H9 (cell line): Measurements from ENCODE around the gene DIPK1C. TPM values are rescaled to one million over a fixed set of nuclear protein-coding genes. Genes with fewer than 3 reads are reported as not detected.

Experiments used
- DNase-seq: peaks from one replicate; pipeline ENCODE4 v3.0.0-alpha.2; 2017
- H2AFZ ChIP-seq: one replicate; pipeline ENCODE4 v1.6.1; 2013; ENCODE audit warnings: mild to moderate bottlenecking, low read length, control low read depth, moderate library complexity
- H2AK5ac ChIP-seq: 2 replicates; pipeline ENCODE4 v1.6.1; 2013; ENCODE audit warnings: low read length, control low read depth, mixed read lengths; ENCODE audit not compliant: insufficient read length
- H2BK120ac ChIP-seq: one replicate; pipeline ENCODE4 v1.6.1; 2013; ENCODE audit warnings: low read depth, mild to moderate bottlenecking, low read length, control low read depth, inconsistent platforms; ENCODE audit not compliant: poor library complexity, severe bottlenecking
- H2BK12ac ChIP-seq: 2 replicates; pipeline ENCODE4 v1.6.1; 2013; ENCODE audit warnings: low read length, control low read depth, mixed read lengths, low read depth; ENCODE audit not compliant: insufficient read length
- H2BK15ac ChIP-seq: 2 replicates; pipeline ENCODE4 v1.6.1; 2013; ENCODE audit warnings: low read depth, low read length, control low read depth
- H2BK20ac ChIP-seq: one replicate; pipeline ENCODE4 v1.6.1; 2013; ENCODE audit warnings: low read depth, mild to moderate bottlenecking, low read length, control low read depth, inconsistent platforms; ENCODE audit not compliant: poor library complexity, severe bottlenecking
- H2BK5ac ChIP-seq: 2 replicates; pipeline ENCODE4 v1.6.1; 2013; ENCODE audit warnings: low read length, control low read depth, mixed read lengths; ENCODE audit not compliant: insufficient read length
- H3K14ac ChIP-seq: 2 replicates; pipeline ENCODE4 v1.6.1; 2013; ENCODE audit warnings: low read length, control low read depth; ENCODE audit not compliant: insufficient read depth
- H3K18ac ChIP-seq: 2 replicates; pipeline ENCODE4 v1.6.1; 2013; ENCODE audit warnings: low read depth, mild to moderate bottlenecking, mixed read lengths, low read length, control low read depth; ENCODE audit not compliant: insufficient read length
- H3K23ac ChIP-seq: 2 replicates; pipeline ENCODE4 v1.6.1; 2013; ENCODE audit warnings: low read length, control low read depth, mixed read lengths, low read depth; ENCODE audit not compliant: insufficient read length
- H3K23me2 ChIP-seq: 2 replicates; pipeline ENCODE4 v1.6.1; 2013; ENCODE audit warnings: low read depth, mild to moderate bottlenecking, mixed read lengths, low read length, control low read depth; ENCODE audit not compliant: insufficient read length, poor library complexity, severe bottlenecking
- H3K27ac ChIP-seq: 2 replicates; pipeline ENCODE4 v1.5.1; 2013; ENCODE audit warnings: low read length, control low read depth, mixed read lengths, low read depth; ENCODE audit not compliant: insufficient read length
- H3K27me3 ChIP-seq: 2 replicates; pipeline ENCODE4 v1.6.1; 2013; ENCODE audit warnings: low read length, control low read depth, inconsistent platforms; ENCODE audit not compliant: insufficient read depth
- H3K4ac ChIP-seq: 2 replicates; pipeline ENCODE4 v1.6.1; 2013; ENCODE audit warnings: low read depth, mild to moderate bottlenecking, control low read depth, inconsistent platforms, low read length, moderate library complexity
- H3K4me1 ChIP-seq: 2 replicates; pipeline ENCODE4 v1.6.1; 2013; ENCODE audit warnings: low read length, control low read depth, inconsistent platforms; ENCODE audit not compliant: insufficient read depth
- H3K4me2 ChIP-seq: 2 replicates; pipeline ENCODE4 v1.6.1; 2013; ENCODE audit warnings: low read length, control low read depth, mixed read lengths; ENCODE audit not compliant: insufficient read length, insufficient read depth
- H3K56ac ChIP-seq: 2 replicates; pipeline ENCODE4 v1.6.1; 2013; ENCODE audit warnings: low read depth, mild to moderate bottlenecking, mixed read lengths, low read length, control low read depth; ENCODE audit not compliant: insufficient read length
- H3K79me1 ChIP-seq: 2 replicates; pipeline ENCODE4 v1.6.1; 2013; ENCODE audit warnings: low read depth, mild to moderate bottlenecking, moderate library complexity, low read length, control low read depth, inconsistent platforms; ENCODE audit not compliant: insufficient read depth, poor library complexity, severe bottlenecking
- H3K79me2 ChIP-seq: 2 replicates; pipeline ENCODE4 v1.6.1; 2013; ENCODE audit warnings: low read length, control low read depth, inconsistent platforms; ENCODE audit not compliant: insufficient read depth
- H3K9ac ChIP-seq: 2 replicates; pipeline ENCODE4 v1.6.1; 2013; ENCODE audit warnings: low read length, control low read depth, mixed read lengths; ENCODE audit not compliant: insufficient read length; ENCODE audit errors: extremely low read depth
- H3K9me3 ChIP-seq: one replicate; pipeline ENCODE4 v1.6.1; 2013; ENCODE audit warnings: low read depth, low read length, inconsistent platforms; ENCODE audit not compliant: control insufficient read depth
- H3T11ph ChIP-seq: one replicate; pipeline ENCODE4 v1.6.1; 2013; ENCODE audit warnings: mild to moderate bottlenecking, low read length, control low read depth, inconsistent platforms
- H4K20me1 ChIP-seq: one replicate; pipeline ENCODE4 v1.6.1; 2013; ENCODE audit not compliant: control insufficient read depth, insufficient read length, insufficient read depth
- H4K5ac ChIP-seq: 2 replicates; pipeline ENCODE4 v1.6.1; 2013; ENCODE audit warnings: low read depth, mild to moderate bottlenecking, mixed read lengths, low read length, control low read depth; ENCODE audit not compliant: insufficient read length
- H4K8ac ChIP-seq: replicated peaks from 2 replicates; pipeline ENCODE4 v1.6.1; 2013; ENCODE audit warnings: low read length, control low read depth, mixed read lengths, low read depth; ENCODE audit not compliant: insufficient read length
- H4K91ac ChIP-seq: 2 replicates; pipeline ENCODE4 v1.6.1; 2013; ENCODE audit warnings: low read depth, mild to moderate bottlenecking, moderate library complexity, mixed read lengths, low read length, control low read depth; ENCODE audit not compliant: insufficient read length
- H3K27ac Mint-ChIP-seq, 3 experiments: 2 replicates in 2 of 3; 3 replicates in 1 of 3; pipeline ENCODE4 v1.8.0; 2020 to 2021; ENCODE audit warnings: mixed read lengths in 3 of 3, mild to moderate bottlenecking in 1 of 3, moderate library complexity in 1 of 3
- H3K27me3 Mint-ChIP-seq: 2 replicates; pipeline ENCODE4 v1.8.0; 2021; ENCODE audit warnings: low read depth, mild to moderate bottlenecking, moderate library complexity, mixed read lengths
- H3K36me3 Mint-ChIP-seq, 3 experiments: 2 replicates in 2 of 3; 3 replicates in 1 of 3; pipeline ENCODE4 v1.8.0; 2020 to 2021; ENCODE audit warnings: low read depth in 3 of 3, mixed read lengths in 3 of 3; ENCODE audit not compliant: insufficient read depth in 1 of 3
- H3K4me1 Mint-ChIP-seq, 2 experiments: 2 replicates each; pipeline ENCODE4 v1.8.0; 2020; ENCODE audit warnings: mixed read lengths in 2 of 2
- H3K4me3 Mint-ChIP-seq, 2 experiments: 2 replicates in 1 of 2; 3 replicates in 1 of 2; pipeline ENCODE4 v1.8.0; 2020 to 2021; ENCODE audit warnings: mild to moderate bottlenecking in 2 of 2, mixed read lengths in 2 of 2, moderate library complexity in 1 of 2
- H3K9me3 Mint-ChIP-seq, 2 experiments: 2 replicates in 1 of 2; 3 replicates in 1 of 2; pipeline ENCODE4 v1.8.0; 2020; ENCODE audit warnings: mild to moderate bottlenecking in 2 of 2, mixed read lengths in 2 of 2, moderate library complexity in 1 of 2
- CTCF ChIP-seq: fragments of 200-600 bp; sonication (generic); conservative IDR thresholded peaks from 3 replicates; pipeline ENCODE4 v1.8.0; 2021; ENCODE audit warnings: antibody characterized with exemption, mild to moderate bottlenecking
- WGBS: extraction: QIAGEN DNeasy Blood & Tissue Kit; methylation state at CpG from one replicate; pipeline ENCODE4 v1.1.7; 2013; ENCODE audit warnings: missing lambda C conversion rate, low lambda C conversion rate, mixed read lengths; ENCODE audit not compliant: insufficient read length; ENCODE audit errors: extremely low coverage; 5-methylcytosine and 5-hydroxymethylcytosine counted together
- total RNA-seq: library from RNA; stranded (reverse); gene quantifications from 2 replicates; pipeline ENCODE4 v1.2.1, GENCODE V29; 2021

DIPK1C gene
- total RNA-seq, 1 experiment from 2014 or later, result not detected

- no peak overlapping the region for H3K27ac ChIP-seq
- no peak overlapping the region for H3K4ac ChIP-seq
- no peak overlapping the region for H3K4me2 ChIP-seq
- no peak overlapping the region for H2AK5ac ChIP-seq
- no peak overlapping the region for H3K23ac ChIP-seq
- H2BK5ac ChIP-seq, result no peak overlapping the region
- H3K56ac ChIP-seq, result no peak overlapping the region
- H4K91ac ChIP-seq, result no peak overlapping the region
- no peak overlapping the region for H3T11ph ChIP-seq
- H4K5ac ChIP-seq, result no peak overlapping the region
- H3K9ac ChIP-seq, result no peak overlapping the region
- H2BK120ac ChIP-seq, result no peak overlapping the region
- H3K9me3 ChIP-seq, result no peaks in the 10 kb centered on the region
- H3K18ac ChIP-seq, result no peak overlapping the region
- no peaks in the 10 kb centered on the region; the same call in 1 of the 2 replicates for H3K27me3 ChIP-seq
- Mint-ChIP-seq H3K4me3 (no peak overlapping the region; a peak in 1 of 5 replicates), H3K27me3 (peaks cover 2% of the 10 kb centered on the region), H3K4me1 (peaks cover 15 to 19% of the 10 kb centered on the region in 2 experiments), H3K36me3 (no peaks in the 10 kb centered on the region), H3K9me3 (no peaks in the 10 kb centered on the region; a peak in 2 of 5 replicates), H3K27ac (no peak overlapping the region)
- no peak overlapping the region for H2BK12ac ChIP-seq
- no peak overlapping the region for H2BK20ac ChIP-seq
- no peak overlapping the region for H4K8ac ChIP-seq
- WGBS, result no CpG with 5 or more reads among the region's 4 CpGs
- no peak overlapping the region for H2AFZ ChIP-seq
- no peak for DNase-seq
- no peak for TF ChIP-seq CTCF
- peaks cover 12% of the 10 kb centered on the region; the same call in 1 of the 2 replicates for H3K4me1 ChIP-seq
- no peaks in the 10 kb centered on the region for H4K20me1 ChIP-seq
- no peaks in the 10 kb centered on the region for H3K79me2 ChIP-seq
- no peak overlapping the region for H3K14ac ChIP-seq
- no peak overlapping the region for H2BK15ac ChIP-seq
- H3K23me2 ChIP-seq, result no peaks in the 10 kb centered on the region
- no peaks in the 10 kb centered on the region for H3K79me1 ChIP-seq
These were observed 21.4 kb downstream of the DIPK1C start for GRCh38 chr18:74435740-74436139.
